Dedifferentiated amniotic fluid mesenchymal stem cell (primary cell): ENCODE results near the gene PEPD.

Experiments used
- DNase-seq: peaks from one replicate; pipeline ENCODE4 v3.0.0-alpha.2; 2016; ENCODE audit errors: extremely low spot score

The PEPD gene

DNA sequence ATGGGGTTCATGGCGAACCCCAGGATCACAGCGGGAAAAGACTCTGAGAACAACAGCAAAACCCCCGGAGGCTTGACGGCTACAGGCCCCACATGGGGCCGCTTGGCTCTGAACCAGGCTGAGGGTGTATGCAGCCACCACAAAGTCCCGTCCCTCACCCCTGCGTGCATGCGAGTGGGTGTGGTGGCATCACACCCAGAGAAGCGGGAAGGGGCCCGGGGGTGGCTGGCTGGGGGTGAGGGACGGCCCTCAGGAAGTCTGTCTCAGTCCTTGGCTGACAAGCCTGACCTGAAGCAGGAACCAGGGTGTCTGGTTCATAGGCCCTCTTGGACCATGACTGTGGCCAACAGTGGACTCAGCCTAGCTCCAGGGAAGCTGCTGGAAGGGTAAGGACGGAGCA lies 113.9 kb downstream of the PEPD start:
- no peak for DNase-seq

DNA sequence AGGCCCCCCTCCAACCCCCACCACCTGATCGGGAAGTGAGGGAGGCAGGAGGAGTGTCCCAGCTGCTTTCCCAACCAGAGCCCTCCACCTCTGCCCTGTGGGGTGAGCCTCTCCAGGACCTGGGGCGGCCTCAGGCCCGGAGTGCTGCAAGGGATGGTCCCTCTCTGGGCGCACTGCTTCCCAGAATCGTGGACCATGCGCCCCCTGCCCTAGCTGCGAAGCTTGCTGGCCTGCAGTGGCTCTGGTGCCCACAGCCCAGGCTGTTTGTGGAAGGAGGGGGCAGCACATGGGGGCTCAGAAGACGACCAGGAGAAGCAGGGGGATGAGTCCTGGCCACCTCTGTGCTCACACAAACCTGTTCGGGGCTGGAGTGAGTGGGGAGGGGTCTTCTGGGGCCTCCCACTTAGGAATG lies 114.4 kb downstream of the PEPD start:
- DNase-seq = no peak

DNA sequence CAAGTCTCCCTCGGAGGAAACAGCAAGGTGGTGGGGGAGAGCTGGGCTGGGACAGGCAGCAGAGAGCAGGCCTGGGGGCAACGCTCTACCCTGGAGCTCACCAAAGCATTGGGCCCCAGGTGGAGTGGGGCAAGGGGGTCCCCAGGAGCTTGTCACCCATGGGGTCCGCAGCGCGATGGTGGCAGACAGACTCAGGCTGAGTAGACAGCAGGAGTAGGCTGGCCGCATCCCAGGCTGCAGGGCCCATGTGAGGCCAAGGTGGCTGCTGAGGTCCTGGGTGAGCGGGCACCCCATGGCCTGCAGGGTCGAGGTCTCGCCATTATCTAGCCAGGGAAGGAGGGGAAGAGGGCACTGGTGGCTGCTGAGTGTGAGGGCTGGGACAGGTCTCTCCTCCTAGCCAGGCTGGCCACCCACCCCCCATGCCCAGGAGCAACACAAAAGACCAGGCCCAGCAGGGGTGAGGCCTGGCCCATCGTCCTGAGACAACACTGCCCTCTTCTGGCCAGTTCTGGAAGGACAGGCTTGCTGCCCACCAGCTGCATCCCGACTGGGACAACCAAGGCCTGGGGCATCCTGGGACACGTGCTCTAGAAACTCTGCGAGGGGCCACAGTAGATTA lies 115.0 kb downstream of the PEPD start:
- no peak for DNase-seq

DNA sequence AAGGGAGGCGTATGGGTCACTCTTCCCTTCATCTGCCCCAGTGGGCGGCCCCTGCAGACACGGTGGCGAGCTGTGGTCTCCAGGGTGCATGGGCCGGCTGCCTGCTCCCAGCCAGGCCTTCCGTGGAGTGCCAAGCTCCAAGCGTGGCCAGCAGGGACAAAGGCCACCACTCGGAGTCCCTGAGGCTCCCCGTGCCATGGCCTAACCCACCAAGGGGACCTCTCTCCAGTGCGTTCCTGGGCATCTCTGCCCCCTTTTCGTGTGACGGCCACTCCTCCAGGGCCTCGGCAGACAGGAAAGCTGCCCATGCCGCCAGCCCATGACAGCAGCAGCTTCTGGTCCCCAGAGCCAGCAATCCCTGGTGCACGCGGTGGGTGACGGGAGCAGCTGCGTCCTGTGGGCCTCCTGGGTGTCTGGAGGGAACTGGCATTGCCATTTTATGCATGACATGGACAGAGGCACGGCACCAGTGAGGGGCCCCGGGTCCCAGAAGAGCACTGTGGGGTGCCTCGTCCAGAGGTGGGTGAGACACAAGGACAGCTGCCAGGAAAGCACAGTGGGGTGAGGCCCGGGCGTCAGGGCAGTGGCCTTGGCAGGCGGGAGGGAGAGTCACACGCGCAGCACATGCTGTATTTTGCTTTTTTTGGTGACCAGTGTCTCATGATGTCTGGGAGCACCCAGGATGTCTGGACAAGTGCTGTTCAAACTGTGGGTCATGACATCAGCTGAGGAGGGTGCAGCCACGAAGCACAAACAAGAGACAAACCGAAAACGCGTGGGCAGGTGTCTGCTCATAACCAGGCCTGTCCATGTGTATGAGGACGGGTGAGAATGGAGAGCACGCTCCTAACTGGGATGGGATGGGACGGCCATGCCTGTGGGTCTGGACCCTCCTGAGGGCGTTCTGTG lies 115.8 kb downstream of the PEPD start:
- DNase-seq = no peak

DNA sequence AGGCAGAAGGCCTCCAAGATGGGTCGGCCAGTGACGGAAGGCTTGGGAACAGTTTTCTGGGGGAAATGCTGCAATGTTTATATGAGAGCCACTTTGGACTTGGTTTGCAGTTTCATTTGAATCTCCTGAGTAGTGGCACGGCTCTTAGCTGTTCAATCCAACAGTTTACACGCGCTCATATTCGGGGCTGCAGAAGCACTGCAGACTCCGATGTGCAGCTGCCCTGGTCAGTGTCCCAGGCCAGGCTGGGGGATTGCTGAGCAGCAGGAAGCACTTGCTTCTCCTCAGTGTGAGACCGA lies 116.4 kb downstream of the PEPD start:
- DNase-seq = no peak

DNA sequence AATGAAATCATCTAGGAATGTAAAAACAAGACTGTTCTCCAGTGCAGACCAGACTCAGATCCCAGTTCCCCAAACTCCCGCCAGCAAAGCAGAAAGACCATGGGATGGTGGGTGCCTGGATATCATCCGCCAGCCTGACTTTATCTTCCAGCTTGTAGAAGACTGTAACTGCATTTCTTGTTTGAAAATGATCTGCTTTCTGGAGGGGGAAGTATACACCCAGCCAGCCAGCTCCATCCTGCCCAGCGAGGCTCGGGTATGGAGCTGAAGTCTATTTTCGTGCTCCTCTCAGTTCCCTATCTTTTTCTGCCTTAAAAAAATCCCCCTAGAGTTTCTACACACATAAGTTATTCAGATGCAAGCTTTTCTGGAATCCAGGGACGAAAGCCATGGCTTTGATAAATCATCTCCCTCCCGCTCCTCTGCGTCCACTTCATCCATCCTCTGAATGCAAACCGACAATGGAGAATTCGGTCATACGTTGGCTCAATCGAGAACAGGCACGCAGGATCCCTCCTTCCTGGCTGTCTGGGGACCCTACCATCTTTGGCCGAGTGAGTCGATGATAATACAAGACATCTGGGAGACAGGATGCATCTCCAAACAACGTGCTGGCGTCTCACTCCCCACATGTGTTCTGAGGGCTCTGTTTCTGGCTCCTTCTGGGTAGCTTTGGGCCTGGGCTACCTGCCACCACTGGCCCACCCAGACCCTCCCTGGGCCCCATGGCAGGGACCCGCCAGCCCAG lies 116.9 kb downstream of the PEPD start:
- no peak for DNase-seq

DNA sequence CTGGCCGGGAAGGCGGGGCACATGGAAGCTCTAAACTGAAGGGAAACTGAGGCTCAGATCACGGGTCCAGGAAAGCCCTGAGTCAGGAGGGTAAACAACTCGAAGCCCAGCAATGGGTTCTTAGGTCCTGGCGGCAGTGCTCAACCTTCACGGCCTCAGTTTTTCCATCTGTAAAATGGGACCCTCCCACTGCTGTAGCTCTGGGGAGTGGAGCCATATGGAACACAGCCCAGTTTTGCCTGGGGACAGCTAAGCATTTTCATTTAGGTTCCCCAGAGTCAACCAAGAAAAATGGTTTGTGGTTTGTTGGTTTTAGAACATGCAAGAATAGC lies 117.7 kb downstream of the PEPD start:
- DNase-seq = no peak

DNA sequence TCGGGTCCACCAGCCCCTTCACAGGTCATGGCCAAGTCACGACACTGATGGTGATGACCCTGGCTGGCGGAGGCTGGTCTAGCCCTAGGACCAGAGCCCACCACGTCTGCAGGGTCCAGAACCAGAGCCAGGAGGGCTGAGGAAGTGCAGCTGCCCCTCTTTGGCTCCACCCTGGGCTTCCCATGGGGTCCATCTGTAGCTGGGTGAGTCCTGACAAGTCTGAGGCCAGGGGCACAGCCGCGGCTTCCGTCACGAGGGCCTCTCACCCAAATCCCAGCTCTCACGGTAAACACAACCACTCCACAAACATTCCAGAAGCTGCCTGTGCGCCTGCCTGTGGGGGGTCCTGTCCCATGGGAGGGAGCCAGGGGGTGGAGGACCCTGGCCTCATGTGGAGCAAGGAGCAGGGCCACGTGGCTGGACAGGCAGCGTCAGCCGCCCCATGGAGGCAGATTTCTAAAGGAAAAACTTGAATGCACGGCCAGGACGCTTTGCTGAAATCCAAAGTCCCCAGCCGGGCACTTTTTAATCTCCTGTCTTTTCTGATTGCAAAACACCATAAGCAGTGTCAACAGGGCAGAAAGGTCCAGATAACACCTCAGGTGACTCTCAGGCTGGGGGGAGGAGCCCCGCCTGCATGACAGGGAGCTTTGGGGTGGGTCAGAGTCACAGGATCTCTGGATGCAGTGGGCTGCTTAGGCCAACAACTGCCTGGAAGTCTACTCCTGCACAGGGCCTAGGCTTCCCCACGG lies 118.2 kb downstream of the PEPD start:
- DNase-seq = no peak

DNA sequence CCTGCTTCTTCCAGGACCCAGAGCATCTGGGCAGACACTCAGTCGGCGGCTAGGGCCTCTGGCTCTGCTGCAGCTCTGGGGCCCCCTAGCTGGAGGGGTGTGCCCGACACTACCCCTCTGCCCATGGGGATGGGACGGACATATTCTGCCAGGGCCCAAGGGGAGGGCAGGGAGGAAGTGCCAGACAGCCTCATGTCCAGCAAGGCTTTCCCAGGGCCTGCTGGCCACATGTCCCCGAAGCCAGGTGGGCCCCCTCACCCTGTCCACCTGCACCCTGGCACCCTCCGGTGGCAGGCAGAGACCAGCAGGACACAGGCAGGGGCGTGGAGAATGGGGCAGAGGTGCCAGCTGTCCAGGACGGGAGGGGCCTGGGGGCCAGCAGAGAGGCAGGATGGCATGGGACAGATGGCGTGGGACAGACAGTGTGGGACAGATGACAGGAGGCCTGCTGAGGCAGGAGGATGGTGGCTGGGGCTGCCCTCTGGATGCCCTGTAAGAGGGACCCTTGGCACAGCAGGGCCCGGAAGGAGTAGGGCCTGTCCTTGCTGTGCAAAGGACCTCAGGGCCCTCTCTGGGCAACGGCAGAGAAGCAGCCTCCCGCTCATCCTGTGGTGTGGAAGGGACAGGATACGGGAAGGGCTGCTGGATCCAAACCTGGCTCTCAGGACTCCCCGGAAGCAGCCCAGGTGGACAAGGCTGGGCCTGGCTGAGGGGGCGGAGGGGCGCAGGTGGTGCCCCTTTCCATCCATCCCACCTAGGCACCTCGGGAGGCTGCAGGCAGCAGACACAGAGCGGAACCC lies 119.0 kb downstream of the PEPD start:
- no peak for DNase-seq

DNA sequence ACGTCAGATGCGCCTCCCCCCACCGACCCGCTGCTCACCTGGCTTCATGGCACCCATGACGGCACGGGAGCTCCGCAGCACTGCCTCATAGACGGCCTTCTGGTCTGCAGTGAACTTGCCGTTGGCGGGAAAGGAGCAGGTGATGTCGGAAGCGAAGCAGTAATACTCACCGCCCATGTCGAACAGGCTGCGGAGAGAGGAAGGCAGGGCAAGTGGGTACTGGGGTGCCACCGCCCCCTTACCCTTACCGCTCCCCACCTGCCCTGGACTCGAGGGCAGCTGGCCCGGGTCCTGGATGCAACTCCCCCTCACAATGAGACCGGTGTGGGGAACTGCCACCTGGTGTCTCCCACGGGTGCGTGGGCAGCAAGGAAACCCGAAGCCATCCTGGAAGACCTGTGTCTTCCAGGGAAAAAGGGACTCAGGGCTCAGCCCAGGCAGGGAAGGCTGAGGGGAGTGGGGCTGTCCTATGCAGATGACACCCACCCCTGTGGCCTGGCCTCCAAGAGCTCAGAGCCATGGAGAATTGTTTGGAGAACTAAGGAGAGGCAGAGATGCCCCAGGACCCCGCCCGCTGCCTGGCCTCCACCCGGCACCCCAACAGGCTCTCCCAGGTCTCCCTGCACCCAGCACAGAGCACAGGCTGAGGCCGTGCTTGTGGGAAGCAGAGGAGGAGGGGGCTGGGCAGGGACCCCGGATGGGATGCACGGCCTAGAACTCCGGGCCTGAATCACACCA lies 119.7 kb downstream of the PEPD start:
- DNase-seq = no peak

DNA sequence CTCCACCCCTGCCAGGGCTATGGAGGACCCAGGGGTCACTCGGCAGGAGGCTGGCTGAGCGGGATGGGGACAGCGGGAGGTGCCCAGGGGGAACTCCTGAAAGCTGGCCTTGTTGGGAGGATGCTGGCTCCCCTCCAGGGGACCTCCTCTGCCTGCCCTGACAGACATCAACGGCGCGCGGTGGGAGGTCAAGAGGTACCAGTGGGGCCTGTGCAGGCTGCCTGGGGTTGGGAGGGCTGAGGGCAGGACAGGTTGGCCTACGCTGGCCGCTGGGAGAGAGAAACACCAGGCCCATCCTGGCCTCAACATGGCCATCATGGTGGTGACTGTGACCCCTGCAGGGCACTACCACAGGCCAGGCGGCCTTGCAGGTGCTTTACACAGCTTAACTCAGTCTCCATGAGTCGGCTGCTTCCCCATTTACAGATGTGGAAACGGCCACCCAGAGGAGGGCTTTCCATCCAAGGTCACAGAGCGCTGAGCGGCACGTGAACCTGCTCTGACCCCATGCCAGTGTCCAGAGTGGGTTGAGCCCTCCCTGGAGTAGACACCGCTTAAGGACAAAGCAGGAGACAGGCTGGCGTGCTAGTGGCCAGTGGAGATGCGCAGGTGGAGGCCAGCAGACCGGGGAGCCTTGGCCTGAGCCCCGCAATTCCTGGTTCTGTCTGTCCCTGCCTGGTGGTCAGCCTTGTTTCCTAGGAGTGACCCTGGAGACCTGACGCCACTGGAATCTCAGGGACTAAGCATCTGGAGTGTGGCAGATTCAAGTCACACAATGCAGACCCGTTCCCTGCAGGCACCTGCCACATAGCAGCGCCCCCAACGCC lies 120.5 kb downstream of the PEPD start:
- DNase-seq = no peak

DNA sequence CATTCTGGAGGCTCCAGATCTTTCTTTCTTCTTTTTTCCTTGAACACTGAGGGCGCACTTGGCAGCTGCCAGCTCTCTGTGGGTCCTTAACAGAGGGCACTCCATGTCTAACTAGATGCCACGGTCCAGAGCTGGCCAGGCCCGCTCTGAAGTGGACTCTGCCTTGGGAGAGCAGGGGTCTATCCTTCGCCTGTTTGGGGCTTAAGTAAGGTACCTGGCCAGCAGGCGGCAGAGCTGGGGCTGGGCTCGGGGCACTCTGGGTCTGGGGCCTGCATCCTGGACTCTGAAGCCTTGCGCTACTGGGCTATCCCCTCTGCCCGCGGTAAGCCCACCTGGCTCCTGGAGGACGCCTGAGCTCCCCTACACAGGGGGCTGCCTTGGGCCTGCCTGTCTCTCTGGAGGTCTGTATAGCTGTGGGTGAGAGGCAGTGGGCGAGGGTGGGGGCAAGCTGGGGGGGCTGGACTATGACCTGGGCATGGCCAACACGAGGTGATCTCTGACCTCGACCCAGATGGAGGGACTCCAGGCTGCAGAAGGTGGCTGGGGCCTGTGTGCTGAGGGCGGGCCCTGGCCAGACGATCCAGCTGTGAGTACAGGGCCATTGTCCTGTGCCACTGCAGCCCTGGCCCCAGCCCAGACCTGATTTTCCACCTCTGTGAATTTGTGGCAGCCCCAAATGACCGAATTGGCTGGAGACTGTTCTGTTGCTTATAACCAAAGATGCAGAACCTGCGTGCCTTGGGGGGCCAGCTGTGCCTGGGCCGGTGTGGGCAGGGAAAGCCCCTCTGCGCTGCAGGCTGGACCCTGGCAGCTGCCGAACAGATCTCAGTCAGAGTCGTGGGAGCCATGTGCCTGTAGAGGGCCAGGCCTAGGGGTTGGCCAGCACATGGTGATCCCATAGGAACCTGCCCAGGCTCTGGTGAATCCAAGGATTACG lies 121.6 kb downstream of the PEPD start:
- no peak for DNase-seq

DNA sequence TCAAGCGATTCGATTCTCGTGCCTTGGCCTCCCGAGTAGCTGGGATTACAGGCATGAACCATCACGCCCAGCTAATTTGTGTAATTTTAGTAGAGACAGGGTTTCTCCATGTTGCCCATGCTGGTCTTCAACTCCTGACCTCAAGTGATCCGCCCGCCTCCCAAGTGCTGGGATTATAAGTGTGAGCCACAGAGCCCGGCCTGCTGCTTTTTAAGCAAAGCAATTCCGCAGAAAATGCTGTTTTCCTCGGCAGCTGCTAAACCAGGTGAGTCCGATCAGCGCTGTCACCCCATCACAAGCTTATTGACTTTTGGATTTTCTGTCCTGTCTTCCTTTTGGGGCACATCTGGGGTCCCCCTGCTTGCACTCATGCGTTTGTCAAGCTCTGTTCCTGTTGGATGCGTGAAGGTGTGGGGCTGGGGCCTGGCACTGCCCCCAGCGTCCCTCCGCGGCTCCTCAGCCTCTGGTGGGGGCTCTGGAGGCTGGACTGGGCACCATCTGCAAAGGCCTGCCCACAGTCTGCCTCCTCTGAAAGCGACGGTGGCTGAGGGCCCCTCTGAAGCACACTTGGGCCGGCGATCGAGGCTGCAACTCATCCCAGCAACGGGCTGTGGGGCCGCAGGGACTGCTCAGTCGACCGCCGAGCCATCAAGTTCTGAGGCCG lies 122.4 kb downstream of the PEPD start:
- no peak for DNase-seq

DNA sequence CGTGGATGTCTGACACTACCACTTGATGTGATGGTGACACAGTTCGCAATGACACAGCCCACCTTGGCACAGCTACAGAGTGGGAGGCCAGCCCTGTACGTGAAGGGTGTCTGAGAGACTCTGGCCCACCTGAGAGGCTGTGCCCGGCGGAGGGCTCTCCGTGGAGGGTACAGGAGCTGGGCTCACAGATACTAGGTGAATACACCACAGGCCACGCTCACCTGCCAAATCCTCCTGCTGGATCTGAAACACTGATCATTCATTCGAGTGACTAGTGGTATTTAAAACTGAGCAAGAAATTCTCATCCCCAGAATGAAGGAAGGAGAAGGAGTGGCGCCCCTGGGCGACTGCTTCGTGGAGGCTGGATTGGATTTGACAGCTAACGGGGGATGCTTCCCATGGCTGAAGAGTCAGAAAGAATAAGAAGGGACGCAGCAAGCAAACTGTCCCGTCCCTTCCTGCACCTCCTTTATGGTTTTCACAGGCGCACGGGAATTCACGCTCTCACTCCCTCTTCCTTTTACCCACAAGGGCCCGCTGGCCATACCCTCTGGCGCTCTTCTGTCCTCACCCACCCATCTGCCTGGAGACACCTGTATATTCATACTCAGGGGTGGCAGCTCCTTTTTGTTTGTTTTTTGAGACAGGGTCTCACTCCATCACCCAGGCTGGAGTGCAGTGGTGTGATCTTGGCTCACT lies 123.1 kb downstream of the PEPD start:
- no peak for DNase-seq

DNA sequence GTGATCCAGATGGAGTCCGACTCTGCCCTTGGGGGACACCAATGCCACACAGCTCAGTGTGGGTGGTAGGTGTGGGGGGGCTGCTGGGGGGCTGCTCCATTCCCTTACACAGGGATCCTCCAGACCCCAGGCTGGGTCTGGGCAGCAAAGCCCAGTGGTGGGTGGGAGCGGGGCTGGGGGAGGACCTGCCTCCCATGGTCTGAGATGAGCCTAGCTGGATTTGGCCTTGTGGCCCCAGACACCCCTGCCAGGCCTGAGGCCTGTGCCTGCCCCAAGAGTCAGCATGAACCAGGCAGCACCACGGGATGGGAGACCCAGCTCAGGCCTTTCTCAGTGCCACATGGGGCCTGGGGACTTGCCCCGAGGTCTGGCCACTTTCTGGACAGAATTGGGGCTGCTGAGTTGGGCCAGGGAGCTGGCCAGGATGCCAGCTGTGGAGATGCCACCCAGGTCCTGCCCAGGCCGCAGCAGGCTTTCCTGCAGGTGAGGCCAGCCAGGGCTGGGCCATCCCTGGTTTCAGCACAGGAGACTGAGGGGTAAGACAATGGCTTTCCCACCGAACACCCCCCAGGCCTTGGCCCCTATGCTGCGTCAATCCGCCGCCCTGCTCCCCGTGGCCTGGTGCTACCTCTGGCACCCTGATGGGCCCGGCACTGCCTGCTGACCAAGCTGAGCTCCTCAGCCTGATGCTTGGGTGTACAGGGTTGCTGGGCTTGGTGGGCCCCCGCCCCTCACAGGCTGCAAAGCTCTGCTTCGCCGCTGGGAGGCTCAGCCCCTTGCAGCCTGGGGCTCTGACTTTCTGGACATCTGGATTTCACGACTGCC lies 123.8 kb downstream of the PEPD start:
- DNase-seq = no peak

DNA sequence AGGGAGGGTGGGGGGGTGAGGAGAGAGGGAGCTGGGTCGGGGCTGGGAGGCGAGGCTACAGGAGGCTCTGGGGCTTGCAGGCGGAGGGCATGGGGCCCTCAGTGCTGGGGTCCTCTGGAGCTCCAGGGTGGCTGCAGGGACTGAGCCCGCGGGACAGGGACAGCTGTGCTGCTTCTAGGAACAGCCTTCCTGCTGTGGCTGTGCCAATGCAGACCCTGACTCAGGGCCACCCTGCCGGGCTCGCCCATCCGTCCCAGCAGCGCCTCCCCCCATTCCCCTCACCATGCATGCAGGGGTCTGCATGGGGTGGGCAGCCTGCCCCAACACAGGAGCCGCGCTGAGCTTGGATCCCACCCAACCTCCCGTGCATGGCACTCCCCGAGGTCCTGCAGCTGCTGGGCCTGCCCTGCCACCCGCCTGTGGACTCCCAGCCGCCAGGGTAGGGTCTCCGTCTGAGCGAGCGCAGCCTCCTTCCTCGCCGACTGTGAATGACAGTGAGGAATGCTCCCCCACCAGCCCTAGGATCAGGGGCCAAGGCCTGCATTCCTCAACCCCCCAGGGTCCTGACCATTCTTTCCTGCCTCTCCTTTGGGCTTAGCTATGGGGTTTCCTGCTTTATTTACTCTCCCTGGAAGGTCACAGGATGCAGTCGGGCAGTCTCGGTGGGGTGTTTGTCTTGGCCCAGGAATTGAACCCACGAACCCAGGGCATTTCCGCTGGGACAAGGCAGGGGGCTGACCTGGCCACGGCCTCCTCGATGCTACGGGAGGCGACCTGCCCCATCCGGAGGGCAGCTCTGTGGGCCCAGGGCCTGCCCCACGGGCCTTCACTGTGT lies 124.7 kb downstream of the PEPD start:
- DNase-seq = no peak
